BLaER1 treated with 17β-estradiol and CSF1 and Interleukin-3, amounts not matched to agents 10 nM and 100 nM (cell line): Measurements from ENCODE around the gene MYO6.

Source experiments
- H3K27ac ChIP-seq, 11 experiments: shearing (Covaris generic); formaldehyde crosslinking; 2 replicates each; pipeline ENCODE4 v1.8.1; 2022
- H3K27me3 ChIP-seq, 11 experiments: shearing (Covaris generic); formaldehyde crosslinking; 2 replicates each; pipeline ENCODE4 v1.8.1; 2022
- H3K36me3 ChIP-seq, 11 experiments: shearing (Covaris generic); formaldehyde crosslinking; 2 replicates each; pipeline ENCODE4 v1.8.1; 2022
- H3K4me1 ChIP-seq, 10 experiments: shearing (Covaris generic); formaldehyde crosslinking; 2 replicates each; pipeline ENCODE4 v1.8.1; 2022
- H3K4me2 ChIP-seq, 11 experiments: shearing (Covaris generic); formaldehyde crosslinking; 2 replicates each; pipeline ENCODE4 v1.8.1; 2022
- H3K4me3 ChIP-seq, 10 experiments: shearing (Covaris generic); formaldehyde crosslinking; 2 replicates each; pipeline ENCODE4 v1.8.1; 2022
- H3K9ac ChIP-seq, 11 experiments: shearing (Covaris generic); formaldehyde crosslinking; 2 replicates each; pipeline ENCODE4 v1.8.1; 2022
- H3K9me3 ChIP-seq, 11 experiments: shearing (Covaris generic); formaldehyde crosslinking; replicated peaks in 1 of 11; 2 replicates each; pipeline ENCODE4 v1.8.1; 2022
- H4K20me1 ChIP-seq, 11 experiments: shearing (Covaris generic); formaldehyde crosslinking; 2 replicates each; pipeline ENCODE4 v1.8.1; 2022
- Cebpa-rat ChIP-seq, 11 experiments: shearing (Covaris generic); IDR thresholded peaks; 2 replicates each; pipeline ENCODE4 v1.8.1; 2022

The MYO6 gene

GRCh38 chr6:75759207-75759606 lies 10.2 kb downstream of the MYO6 start:
- no peaks in the 10 kb centered on the region for H4K20me1 ChIP-seq
- no peak overlapping the region for H3K27ac ChIP-seq
- H3K4me3 ChIP-seq: no peak overlapping the region
- TF ChIP-seq Cebpa-rat (IDR thresholded peaks at IDR 0.05): no peak
- no peaks in the 10 kb centered on the region for H3K27me3 ChIP-seq
- H3K9ac ChIP-seq: no peak overlapping the region
- H3K9me3 ChIP-seq: no peaks in the 10 kb centered on the region
- H3K4me2 ChIP-seq: peak overlapping the region in 10 of 11 experiments; percentile 1 to 47 (median 33); a peak in 15 of 22 replicates
- H3K36me3 ChIP-seq: no peaks in the 10 kb centered on the region
- H3K4me1 ChIP-seq: peaks cover 0 to 12% (median 10%) of the 10 kb centered on the region in 10 experiments; a peak in 14 of 20 replicates

DNA sequence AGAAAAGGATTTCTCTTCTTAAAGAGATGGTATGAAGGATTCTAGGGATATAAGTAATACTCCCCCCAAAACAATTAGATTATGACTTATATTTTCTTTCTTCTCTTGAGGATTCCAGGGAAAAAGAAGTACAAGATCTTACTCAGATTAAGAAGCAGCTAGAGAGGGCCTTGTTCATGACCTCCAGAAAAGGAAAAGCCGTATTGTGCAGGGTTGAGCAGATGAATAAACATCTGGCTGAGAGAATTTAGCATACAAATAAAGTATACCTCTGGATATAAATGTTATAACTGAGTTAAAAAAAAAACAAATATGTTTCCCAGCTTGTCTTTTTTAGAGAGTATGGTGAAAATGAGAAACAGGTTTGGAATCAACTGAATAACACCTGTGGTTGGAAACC lies 11.3 kb downstream of the MYO6 start:
- Histone ChIP-seq H3K36me3 (no peaks in the 10 kb centered on the region), H3K9me3 (no peaks in the 10 kb centered on the region), H3K27ac (no peak overlapping the region), H3K27me3 (no peaks in the 10 kb centered on the region), H4K20me1 (no peaks in the 10 kb centered on the region), H3K4me3 (no peak overlapping the region), H3K4me1 (peaks cover 0 to 12% (median 10%) of the 10 kb centered on the region in 10 experiments; a peak in 14 of 20 replicates), H3K9ac (no peak overlapping the region), H3K4me2 (no peak overlapping the region)
- TF ChIP-seq Cebpa-rat (IDR thresholded peaks at IDR 0.05): no peak

DNA sequence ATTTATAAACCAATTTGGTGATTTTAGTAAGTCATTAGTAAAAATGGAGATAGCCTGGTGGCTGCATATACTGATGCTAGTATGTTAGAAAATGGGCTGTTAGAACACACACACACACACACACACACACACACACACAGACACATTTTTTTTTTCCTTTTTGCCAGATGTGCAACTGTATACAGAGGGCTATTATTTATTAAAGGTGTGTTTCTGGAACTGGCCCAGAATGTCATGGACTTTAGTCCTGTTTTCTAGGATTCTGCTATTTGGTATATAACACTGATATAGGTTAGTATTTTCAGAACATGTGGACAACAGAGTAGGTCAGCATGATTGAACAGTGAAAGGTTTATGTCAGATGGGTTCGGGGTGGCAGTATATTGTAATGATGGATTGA lies 12.4 kb downstream of the MYO6 start:
- no peaks in the 10 kb centered on the region for H3K9me3 ChIP-seq
- TF ChIP-seq Cebpa-rat (IDR thresholded peaks at IDR 0.05): no peak
- no peak overlapping the region for H3K9ac ChIP-seq
- no peaks in the 10 kb centered on the region for H3K27me3 ChIP-seq
- H3K4me2 ChIP-seq: no peak overlapping the region
- no peaks in the 10 kb centered on the region for H4K20me1 ChIP-seq
- no peaks in the 10 kb centered on the region for H3K36me3 ChIP-seq
- no peak overlapping the region for H3K27ac ChIP-seq
- H3K4me1 ChIP-seq: peaks cover 0 to 12% (median 10%) of the 10 kb centered on the region in 10 experiments; a peak in 14 of 20 replicates
- H3K4me3 ChIP-seq: no peak overlapping the region

- H3K9ac ChIP-seq: no peak overlapping the region
- no peaks in the 10 kb centered on the region for H3K9me3 ChIP-seq
- no peak for TF ChIP-seq Cebpa-rat (IDR thresholded peaks at IDR 0.05)
- H3K4me1 ChIP-seq: peaks cover 0 to 12% (median 10%) of the 10 kb centered on the region in 10 experiments; a peak in 14 of 20 replicates
- H3K27me3 ChIP-seq: no peaks in the 10 kb centered on the region
- H3K4me3 ChIP-seq: no peak overlapping the region
- no peak overlapping the region for H3K27ac ChIP-seq
- no peaks in the 10 kb centered on the region for H4K20me1 ChIP-seq
- H3K36me3 ChIP-seq: no peaks in the 10 kb centered on the region
- H3K4me2 ChIP-seq: no peak overlapping the region
Observed at GRCh38 chr6:75762063-75762462, 13.0 kb downstream of the MYO6 start.

GRCh38 chr6:75766387-75766786 lies 17.3 kb downstream of the MYO6 start:
- Histone ChIP-seq H3K27ac (no peak overlapping the region), H3K27me3 (no peaks in the 10 kb centered on the region), H3K9me3 (no peaks in the 10 kb centered on the region), H3K36me3 (no peaks in the 10 kb centered on the region), H3K4me2 (no peak overlapping the region), H4K20me1 (no peaks in the 10 kb centered on the region), H3K9ac (no peak overlapping the region), H3K4me1 (no peaks in the 10 kb centered on the region), H3K4me3 (no peak overlapping the region)
- no peak for TF ChIP-seq Cebpa-rat (IDR thresholded peaks at IDR 0.05)

DNA sequence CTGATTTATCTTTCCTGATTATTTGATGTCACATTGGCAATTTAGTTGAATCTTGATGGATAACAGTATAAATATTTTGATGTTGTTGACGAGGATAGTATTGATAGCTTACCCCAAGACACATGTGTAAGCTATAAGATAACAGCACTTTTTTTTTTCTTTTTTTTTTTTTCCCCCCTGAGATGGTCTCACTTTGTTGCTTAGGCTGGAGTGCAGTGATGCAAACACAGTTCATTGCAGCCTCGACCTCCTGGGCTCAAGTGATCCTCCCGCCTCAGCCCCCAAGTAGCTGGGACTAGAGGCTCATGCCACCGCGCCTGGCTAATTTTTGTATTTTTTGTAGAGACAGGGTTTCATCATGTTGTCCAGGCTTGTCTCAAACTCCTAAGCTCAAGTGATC lies 21.8 kb downstream of the MYO6 start:
- Histone ChIP-seq H3K4me2 (no peak overlapping the region), H3K4me3 (no peak overlapping the region), H3K36me3 (no peaks in the 10 kb centered on the region), H3K27me3 (no peaks in the 10 kb centered on the region), H3K9ac (no peak overlapping the region), H3K4me1 (no peaks in the 10 kb centered on the region), H3K27ac (no peak overlapping the region), H3K9me3 (no peaks in the 10 kb centered on the region), H4K20me1 (no peaks in the 10 kb centered on the region)
- no peak for TF ChIP-seq Cebpa-rat (IDR thresholded peaks at IDR 0.05)

DNA sequence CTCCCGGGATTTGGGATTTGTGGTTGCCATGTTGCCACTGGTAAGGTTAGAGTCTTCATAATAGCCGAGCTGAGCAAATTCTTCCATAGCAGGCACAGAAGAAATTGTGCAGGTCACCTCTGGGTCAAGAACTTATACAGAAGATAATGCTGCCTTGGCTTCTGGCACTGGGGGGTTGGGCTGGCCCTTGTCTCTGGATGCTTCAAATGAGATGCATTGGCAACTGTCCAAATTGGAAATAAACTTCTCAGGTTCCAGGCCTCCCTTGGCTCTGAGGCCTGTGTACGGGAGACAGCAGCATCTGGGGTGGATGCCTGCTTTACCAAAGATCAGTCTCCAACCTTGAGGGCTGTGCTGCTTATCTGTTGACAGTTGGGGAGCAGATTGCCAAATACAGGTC lies 26.2 kb downstream of the MYO6 start:
- Histone ChIP-seq H4K20me1 (no peaks in the 10 kb centered on the region), H3K4me3 (no peak overlapping the region), H3K9me3 (no peaks in the 10 kb centered on the region), H3K4me1 (no peaks in the 10 kb centered on the region), H3K36me3 (no peaks in the 10 kb centered on the region), H3K27ac (no peak overlapping the region), H3K9ac (no peak overlapping the region), H3K27me3 (no peaks in the 10 kb centered on the region), H3K4me2 (no peak overlapping the region)
- no peak for TF ChIP-seq Cebpa-rat (IDR thresholded peaks at IDR 0.05)

DNA sequence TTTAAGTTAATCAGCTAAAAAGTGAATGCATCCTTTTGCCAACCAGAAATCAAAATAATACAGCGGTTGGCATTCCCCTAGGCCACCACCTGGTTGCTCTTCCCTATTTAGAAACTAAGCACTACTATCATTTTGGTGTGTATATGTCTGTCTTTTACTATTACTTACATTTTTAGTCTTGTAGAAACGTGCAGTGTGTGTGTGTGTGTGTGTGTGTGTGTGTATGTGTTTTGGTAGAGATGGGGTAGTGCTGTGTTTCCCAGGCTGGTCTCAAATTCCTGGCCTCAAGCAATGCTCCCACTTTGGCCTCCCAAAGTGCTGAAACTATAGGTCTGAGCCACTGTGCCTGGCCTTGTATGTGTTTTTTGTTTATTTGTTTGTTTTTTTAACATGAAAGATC lies 27.4 kb downstream of the MYO6 start:
- no peak for TF ChIP-seq Cebpa-rat (IDR thresholded peaks at IDR 0.05)
- no peaks in the 10 kb centered on the region for H4K20me1 ChIP-seq
- H3K27me3 ChIP-seq: no peaks in the 10 kb centered on the region
- no peaks in the 10 kb centered on the region for H3K4me1 ChIP-seq
- H3K4me2 ChIP-seq: no peak overlapping the region
- H3K9ac ChIP-seq: no peak overlapping the region
- H3K9me3 ChIP-seq: no peaks in the 10 kb centered on the region
- no peaks in the 10 kb centered on the region for H3K36me3 ChIP-seq
- no peak overlapping the region for H3K27ac ChIP-seq
- no peak overlapping the region for H3K4me3 ChIP-seq

GRCh38 chr6:75778757-75779156 lies 29.7 kb downstream of the MYO6 start:
- Histone ChIP-seq H3K27ac (no peak overlapping the region), H3K4me3 (no peak overlapping the region), H3K4me2 (no peak overlapping the region), H3K27me3 (no peaks in the 10 kb centered on the region), H3K36me3 (no peaks in the 10 kb centered on the region), H3K9me3 (no peaks in the 10 kb centered on the region), H3K4me1 (no peaks in the 10 kb centered on the region), H3K9ac (no peak overlapping the region), H4K20me1 (no peaks in the 10 kb centered on the region)
- TF ChIP-seq Cebpa-rat (IDR thresholded peaks at IDR 0.05): no peak

- no peak overlapping the region for H3K9ac ChIP-seq
- no peaks in the 10 kb centered on the region for H4K20me1 ChIP-seq
- no peak for TF ChIP-seq Cebpa-rat (IDR thresholded peaks at IDR 0.05)
- H3K27me3 ChIP-seq: no peaks in the 10 kb centered on the region
- H3K27ac ChIP-seq: no peak overlapping the region
- H3K4me3 ChIP-seq: no peak overlapping the region
- no peak overlapping the region for H3K4me2 ChIP-seq
- no peaks in the 10 kb centered on the region for H3K4me1 ChIP-seq
- H3K9me3 ChIP-seq: no peaks in the 10 kb centered on the region
- no peaks in the 10 kb centered on the region for H3K36me3 ChIP-seq
Observed at GRCh38 chr6:75786152-75786551, 37.1 kb downstream of the MYO6 start.
